SU-DHL-6 (cell line): ENCODE data around the gene SRGN.

Source experiments
- CTCF ChIP-seq: fragments of 200-600 bp; sonication (generic); IDR thresholded peaks from one replicate; pipeline ENCODE4 v1.5.1; 2017; ENCODE audit warnings: antibody characterized with exemption, mild to moderate bottlenecking, low read length, moderate library complexity; ENCODE audit not compliant: insufficient read depth, poor library complexity, severe bottlenecking
- EZH2phosphoT487 ChIP-seq: fragments of 200-600 bp; sonication (generic), shearing (Covaris generic); conservative IDR thresholded peaks from 2 replicates; pipeline ENCODE4 v1.6.1; 2018; ENCODE audit warnings: mild to moderate bottlenecking, antibody characterized with exemption, low read length, moderate library complexity, mixed read lengths

GRCh38 chr10:69124563-69125268 is 36.8 kb downstream of the SRGN start:
- TF ChIP-seq EZH2phosphoT487 (no peak), CTCF (no peak)
